Measurements from ENCODE around the gene NPAS1. TPM values are rescaled to one million over a fixed set of nuclear protein-coding genes. Genes with fewer than 3 reads are reported as not detected.

The NPAS1 gene
- total RNA-seq, 1 experiment from 2014 or later: 1.2 TPM

DNA sequence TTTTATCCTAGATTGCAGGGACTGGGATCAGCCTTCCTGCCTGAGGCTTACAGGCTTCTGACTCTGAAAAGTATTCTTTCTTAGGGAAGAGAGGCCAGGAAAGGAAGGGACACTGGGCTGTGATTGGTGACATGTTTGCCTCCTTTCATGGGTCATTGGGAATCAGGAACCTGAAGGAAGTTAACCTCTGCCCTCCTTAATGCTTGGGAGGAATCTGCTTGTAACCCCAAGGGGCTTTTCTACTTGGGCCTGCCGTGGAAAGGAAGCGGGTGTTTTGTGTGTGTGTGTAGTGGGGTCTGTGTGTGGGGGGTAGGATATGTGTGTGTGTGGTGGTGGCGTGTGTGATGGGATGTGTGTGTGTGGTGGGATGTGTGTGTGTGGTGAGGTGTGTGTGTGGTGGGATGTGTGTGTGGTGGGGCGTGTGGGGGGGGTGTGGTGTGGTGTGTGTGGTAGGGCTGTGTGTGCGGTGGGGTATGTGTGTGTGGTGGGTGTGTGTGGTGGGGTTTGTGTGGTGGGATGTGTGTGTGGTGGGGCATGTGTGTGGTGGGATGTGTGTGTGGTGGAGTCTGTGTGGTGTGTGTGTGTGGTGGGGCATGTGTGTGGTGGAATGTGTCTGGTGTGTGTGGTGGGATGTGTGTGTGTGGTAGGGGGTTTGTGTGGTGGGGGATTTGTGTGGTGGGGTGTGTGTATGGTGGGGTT, 41.3 kb upstream of the NPAS1 start:
- no peak overlapping the region for H3K4me3 Mint-ChIP-seq (ENCODE audit: low read depth, unreplicated experiment)
- intact Hi-C loops (cut with micrococcal nuclease; ENCODE audit: unreplicated experiment): loop anchor here (5.0 kb wide), 2 partner anchors 51 to 116 kb away; partner anchors contain the start of gene ARHGAP35
- H3K27me3 Mint-ChIP-seq (ENCODE audit: unreplicated experiment): no peaks in the 10 kb centered on the region
- no TSS peak for BruUV-seq (replicated peaks)
- no peak overlapping the region for H3K27ac Mint-ChIP-seq (ENCODE audit: unreplicated experiment)
- H3K9me3 Mint-ChIP-seq (ENCODE audit: low read depth, unreplicated experiment): no peaks in the 10 kb centered on the region
- no peak for DNase-seq
- peaks cover 23% of the 10 kb centered on the region for H3K36me3 Mint-ChIP-seq (ENCODE audit: insufficient read depth, unreplicated experiment)
- CTCF ChIA-PET: no interaction called here
- H3K4me1 Mint-ChIP-seq (ENCODE audit: low read depth, unreplicated experiment): peaks cover 33% of the 10 kb centered on the region
- TF ChIP-seq CTCF (IDR thresholded peaks at IDR 0.05; ENCODE audit: unreplicated experiment): no peak

DNA sequence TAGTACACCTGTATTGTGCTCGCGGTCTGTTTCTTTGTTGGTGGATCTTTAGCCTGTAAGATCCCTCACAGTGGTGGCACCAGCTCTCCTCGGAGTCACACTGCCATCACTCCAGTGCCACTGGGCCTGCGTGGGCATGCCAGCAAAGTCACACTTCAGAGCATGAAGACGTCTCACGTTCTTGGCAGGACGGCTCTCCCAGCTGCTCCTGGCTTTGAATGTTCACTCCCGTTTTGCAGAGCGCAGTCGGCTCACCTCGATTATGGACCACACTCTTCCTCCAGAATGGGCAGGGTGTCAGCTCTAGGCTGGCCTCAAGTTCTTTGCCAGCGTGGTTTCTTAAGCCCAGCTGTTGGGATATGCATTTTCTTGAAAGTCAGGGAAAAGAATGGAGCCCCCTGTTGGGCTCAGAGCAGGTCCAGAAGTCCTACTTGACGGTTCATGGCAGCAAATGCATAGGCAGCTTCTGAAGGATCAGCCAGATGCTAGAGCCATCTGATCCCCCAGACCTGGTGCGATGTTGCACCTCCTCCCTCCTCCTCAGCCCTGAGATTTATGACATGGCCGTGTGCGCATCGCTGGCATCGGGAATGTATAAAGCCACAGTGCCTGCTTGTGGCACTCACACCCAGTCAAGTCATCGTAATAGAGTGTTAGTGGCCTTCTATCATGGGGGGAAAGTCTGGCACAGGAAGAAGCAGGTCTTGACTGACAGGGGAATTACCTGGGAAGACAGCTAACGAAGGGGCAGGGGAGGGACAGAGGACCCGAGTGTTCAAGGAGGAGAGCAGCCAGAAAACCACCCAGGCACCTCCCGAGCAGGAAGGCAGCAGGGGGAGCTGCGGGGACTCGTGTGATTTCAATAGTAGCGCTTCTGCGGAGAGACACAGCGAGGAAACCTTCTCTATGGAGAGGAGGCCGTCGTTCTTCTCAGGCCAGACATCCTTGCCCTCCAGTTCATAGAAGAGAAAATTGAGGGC, 40.2 kb upstream of the NPAS1 start:
- no peak for DNase-seq
- Mint-ChIP-seq H3K9me3 (ENCODE audit: low read depth, unreplicated experiment) (no peaks in the 10 kb centered on the region), H3K4me3 (ENCODE audit: low read depth, unreplicated experiment) (no peak overlapping the region), H3K4me1 (ENCODE audit: low read depth, unreplicated experiment) (peaks cover 42% of the 10 kb centered on the region), H3K36me3 (ENCODE audit: insufficient read depth, unreplicated experiment) (peaks cover 29% of the 10 kb centered on the region), H3K27me3 (ENCODE audit: unreplicated experiment) (no peaks in the 10 kb centered on the region), H3K27ac (ENCODE audit: unreplicated experiment) (no peak overlapping the region)
- CTCF ChIA-PET: no interaction called here
- no TSS peak for BruUV-seq (replicated peaks)
- intact Hi-C loops (cut with micrococcal nuclease; ENCODE audit: unreplicated experiment): loop anchor here (5.0 kb wide), 2 partner anchors 52 to 117 kb away; partner anchors contain the start of gene ARHGAP35
- no peak for TF ChIP-seq CTCF (IDR thresholded peaks at IDR 0.05; ENCODE audit: unreplicated experiment)

GRCh38 chr19:46980761-46981160, 38.9 kb upstream of the NPAS1 start:
- intact Hi-C loops (cut with micrococcal nuclease; ENCODE audit: unreplicated experiment): no loop called here
- TF ChIP-seq CTCF (IDR thresholded peaks at IDR 0.05; ENCODE audit: unreplicated experiment): no peak
- CTCF ChIA-PET: no interaction called here

GRCh38 chr19:46981286-46981945, 38.2 kb upstream of the NPAS1 start:
- no peaks in the 10 kb centered on the region for H3K9me3 Mint-ChIP-seq (ENCODE audit: low read depth, unreplicated experiment)
- CTCF ChIA-PET: no interaction called here
- DNase-seq: no peak
- H3K4me3 Mint-ChIP-seq (ENCODE audit: low read depth, unreplicated experiment): no peak overlapping the region
- H3K27me3 Mint-ChIP-seq (ENCODE audit: unreplicated experiment): no peaks in the 10 kb centered on the region
- no peak for TF ChIP-seq CTCF (IDR thresholded peaks at IDR 0.05; ENCODE audit: unreplicated experiment)
- H3K4me1 Mint-ChIP-seq (ENCODE audit: low read depth, unreplicated experiment): peaks cover 40% of the 10 kb centered on the region
- intact Hi-C loops (cut with micrococcal nuclease; ENCODE audit: unreplicated experiment): no loop called here
- peaks cover 25% of the 10 kb centered on the region for H3K36me3 Mint-ChIP-seq (ENCODE audit: insufficient read depth, unreplicated experiment)
- H3K27ac Mint-ChIP-seq (ENCODE audit: unreplicated experiment): no peak overlapping the region
- BruUV-seq (replicated peaks): no TSS peak

More at GRCh38 chr19:46980761-46981160, 38.9 kb upstream of the NPAS1 start:
- H3K4me3 Mint-ChIP-seq (ENCODE audit: low read depth, unreplicated experiment): no peak overlapping the region
- no peak overlapping the region for H3K27ac Mint-ChIP-seq (ENCODE audit: unreplicated experiment)
- peaks cover 25% of the 10 kb centered on the region for H3K36me3 Mint-ChIP-seq (ENCODE audit: insufficient read depth, unreplicated experiment)
- no peak for DNase-seq
- BruUV-seq (replicated peaks): no TSS peak
- H3K9me3 Mint-ChIP-seq (ENCODE audit: low read depth, unreplicated experiment): no peaks in the 10 kb centered on the region
- H3K4me1 Mint-ChIP-seq (ENCODE audit: low read depth, unreplicated experiment): peaks cover 46% of the 10 kb centered on the region
- H3K27me3 Mint-ChIP-seq (ENCODE audit: unreplicated experiment): no peaks in the 10 kb centered on the region

Data from Calu3 (cell line).